Left lung (tissue), 10 donors: Measurements from ENCODE around the gene FARP2. TPM values are rescaled to one million over a fixed set of nuclear protein-coding genes. Genes with fewer than 3 reads are reported as not detected.

ENCODE experiments used
- ATAC-seq: fragments of 200-7000 bp; cut with Tn5 transposase; one replicate; pipeline ENCODE4 v1.9.1; 2020; ENCODE audit warnings: moderate library complexity
- DNase-seq, 4 donors: peaks; one replicate each; pipeline ENCODE4 v3.0.0-alpha.2; 2013 to 2020
- H3K27ac ChIP-seq, 2 donors: fragments of 200-600 bp; sonication (generic) in 1 of 2; one replicate each; pipeline versions ENCODE4 v1.5.0 to v1.8.0; 2020 to 2021
- H3K27me3 ChIP-seq, 2 donors: fragments of 200-600 bp; sonication (generic) in 1 of 2; one replicate each; pipeline versions ENCODE4 v1.5.0 to v1.8.0; 2020 to 2021
- H3K36me3 ChIP-seq, 2 donors: fragments of 200-600 bp; sonication (generic) in 1 of 2; one replicate each; pipeline versions ENCODE4 v1.5.0 to v1.8.0; 2020 to 2021
- H3K4me1 ChIP-seq, 2 donors: fragments of 200-600 bp; one replicate each; pipeline ENCODE4 v1.8.0; 2021
- H3K4me3 ChIP-seq, 2 donors: fragments of 200-600 bp; sonication (generic) in 1 of 2; one replicate each; pipeline versions ENCODE4 v1.5.0 to v1.8.0; 2020 to 2021; ENCODE audit warnings: mild to moderate bottlenecking in 1 of 2
- H3K9me3 ChIP-seq, 2 donors: fragments of 200-600 bp; sonication (generic) in 1 of 2; one replicate each; pipeline versions ENCODE4 v1.5.0 to v1.8.0; 2020 to 2021
- intact Hi-C, 2 donors: fragments of 100-400 bp; cut with DNase I; formaldehyde crosslinking; loops; one replicate each; pipeline versions ENCODE4 v1.11.2 to v1.14.2; 2022
- polyA plus RNA-seq, 6 donors: library from polyadenylated mRNA; unstranded; fragments of 120-200 nt; gene quantifications; one replicate each; pipeline ENCODE4 v1.2.1, GENCODE V29; 2013; ENCODE audit not compliant: insufficient read length in 6 of 6
- total RNA-seq, 2 donors: library from RNA; stranded (reverse); fragmentation: NEBNext Ultra II Directional; extraction: Animal tissue kit (Norgen Biotek cat#: 25700); gene quantifications; one replicate each; pipeline ENCODE4 v1.2.1, GENCODE V29; 2021
- TF ChIP-seq, protein P1 (sequence below), 2 donors: fragments of 200-600 bp; sonication (generic) in 1 of 2; IDR thresholded peaks; one replicate each; pipeline versions ENCODE4 v1.5.0 to v1.8.0; 2021; ENCODE audit warnings: antibody characterized with exemption in 2 of 2
- donor health status: DM: no; HTN: yes; CAD: no.
- donor health status: DM: no; HTN: no; CAD: no.

Gene FARP2
- total and polyA plus RNA-seq, 8 donors: 32.2 to 54.8 (median 49.9) TPM

- no peak overlapping the region for H3K4me3 ChIP-seq
- ATAC-seq (no peak), DNase-seq (no peak)
- intact Hi-C loops: no loop called here
- no peak overlapping the region for H3K27ac ChIP-seq
- no peaks in the 10 kb centered on the region for H3K9me3 ChIP-seq
- TF ChIP-seq, protein P1, sequence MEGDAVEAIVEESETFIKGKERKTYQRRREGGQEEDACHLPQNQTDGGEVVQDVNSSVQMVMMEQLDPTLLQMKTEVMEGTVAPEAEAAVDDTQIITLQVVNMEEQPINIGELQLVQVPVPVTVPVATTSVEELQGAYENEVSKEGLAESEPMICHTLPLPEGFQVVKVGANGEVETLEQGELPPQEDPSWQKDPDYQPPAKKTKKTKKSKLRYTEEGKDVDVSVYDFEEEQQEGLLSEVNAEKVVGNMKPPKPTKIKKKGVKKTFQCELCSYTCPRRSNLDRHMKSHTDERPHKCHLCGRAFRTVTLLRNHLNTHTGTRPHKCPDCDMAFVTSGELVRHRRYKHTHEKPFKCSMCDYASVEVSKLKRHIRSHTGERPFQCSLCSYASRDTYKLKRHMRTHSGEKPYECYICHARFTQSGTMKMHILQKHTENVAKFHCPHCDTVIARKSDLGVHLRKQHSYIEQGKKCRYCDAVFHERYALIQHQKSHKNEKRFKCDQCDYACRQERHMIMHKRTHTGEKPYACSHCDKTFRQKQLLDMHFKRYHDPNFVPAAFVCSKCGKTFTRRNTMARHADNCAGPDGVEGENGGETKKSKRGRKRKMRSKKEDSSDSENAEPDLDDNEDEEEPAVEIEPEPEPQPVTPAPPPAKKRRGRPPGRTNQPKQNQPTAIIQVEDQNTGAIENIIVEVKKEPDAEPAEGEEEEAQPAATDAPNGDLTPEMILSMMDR (IDR thresholded peaks at IDR 0.05): no peak
- no peaks in the 10 kb centered on the region for H3K4me1 ChIP-seq
- H3K27me3 ChIP-seq: no peaks in the 10 kb centered on the region
- peaks cover 0 to 4% of the 10 kb centered on the region in 2 donors for H3K36me3 ChIP-seq
Observed at GRCh38 chr2:241463276-241464135, 107.4 kb downstream of the FARP2 start.

DNA sequence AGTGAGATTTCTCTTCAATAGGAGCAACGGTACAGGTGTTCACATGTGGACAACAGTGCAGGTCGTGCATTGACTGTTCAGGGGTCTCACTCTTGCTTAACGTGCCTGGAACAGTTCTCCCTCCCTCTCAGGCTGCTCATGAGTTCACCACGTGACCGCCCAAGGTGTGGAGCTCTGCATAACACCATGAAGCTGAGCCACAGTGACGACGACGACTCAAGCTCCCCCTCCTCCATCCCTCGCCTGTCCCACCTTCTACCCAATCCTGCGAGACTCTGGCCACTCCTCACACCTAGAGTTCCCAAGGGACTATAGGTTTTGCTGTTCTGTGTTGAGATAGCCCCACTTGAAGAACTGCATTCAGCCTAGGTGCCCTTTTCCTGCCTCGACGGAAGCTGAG, 109.5 kb downstream of the FARP2 start:
- intact Hi-C loops: no loop called here
- no peaks in the 10 kb centered on the region for H3K4me1 ChIP-seq
- no peak for DNase-seq
- H3K27me3 ChIP-seq: no peaks in the 10 kb centered on the region
- no peak for ATAC-seq
- H3K36me3 ChIP-seq: peaks cover 0 to 4% of the 10 kb centered on the region in 2 donors
- H3K9me3 ChIP-seq: no peaks in the 10 kb centered on the region
- no peak overlapping the region for H3K4me3 ChIP-seq
- TF ChIP-seq, protein P1 (IDR thresholded peaks at IDR 0.05): no peak
- H3K27ac ChIP-seq: no peak overlapping the region

DNA sequence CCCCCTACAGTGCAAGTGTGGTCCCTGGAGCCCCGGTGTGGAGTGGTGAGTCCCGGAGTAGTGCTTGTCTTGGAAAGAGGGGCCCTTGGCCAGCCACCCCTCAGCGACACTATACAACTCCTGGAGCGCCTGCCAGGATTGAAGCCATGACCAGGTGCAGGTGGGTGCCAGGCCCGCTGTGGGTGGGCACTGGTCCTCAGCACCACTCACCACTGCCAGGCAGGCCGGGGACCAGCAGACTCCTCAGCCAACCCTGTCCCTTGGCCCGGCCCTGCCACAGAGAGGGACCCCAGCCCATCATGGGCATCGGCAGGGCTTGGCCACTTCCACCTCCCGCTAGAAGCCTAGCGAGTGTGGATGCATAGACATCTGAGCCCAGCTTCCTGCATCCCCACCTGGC, 110.1 kb downstream of the FARP2 start:
- Histone ChIP-seq H3K4me3 (no peak overlapping the region), H3K36me3 (peaks cover 0 to 4% of the 10 kb centered on the region in 2 donors), H3K4me1 (no peaks in the 10 kb centered on the region), H3K27me3 (no peaks in the 10 kb centered on the region), H3K9me3 (no peaks in the 10 kb centered on the region), H3K27ac (no peak overlapping the region)
- intact Hi-C loops: no loop called here
- DNase-seq (no peak), ATAC-seq (no peak)
- TF ChIP-seq, protein P1 (IDR thresholded peaks at IDR 0.05): no peak

GRCh38 chr2:241467777-241468475, 111.8 kb downstream of the FARP2 start:
- Histone ChIP-seq H3K4me1 (no peaks in the 10 kb centered on the region), H3K36me3 (peaks cover 0 to 4% of the 10 kb centered on the region in 2 donors), H3K4me3 (no peak overlapping the region), H3K9me3 (no peaks in the 10 kb centered on the region), H3K27me3 (no peaks in the 10 kb centered on the region), H3K27ac (no peak overlapping the region)
- ATAC-seq (no peak), DNase-seq (no peak)
- intact Hi-C loops: no loop called here
- TF ChIP-seq, protein P1 (IDR thresholded peaks at IDR 0.05): no peak

- intact Hi-C loops: no loop called here
- H3K9me3 ChIP-seq: no peaks in the 10 kb centered on the region
- no peaks in the 10 kb centered on the region for H3K4me1 ChIP-seq
- H3K4me3 ChIP-seq: no peak overlapping the region
- peaks cover 0 to 2% of the 10 kb centered on the region in 2 donors for H3K36me3 ChIP-seq
- TF ChIP-seq, protein P1 (IDR thresholded peaks at IDR 0.05): no peak
- no peaks in the 10 kb centered on the region for H3K27me3 ChIP-seq
- no peak overlapping the region for H3K27ac ChIP-seq
- ATAC-seq: no peak
- DNase-seq: no peak
Observed at GRCh38 chr2:241468476-241468781, 112.3 kb downstream of the FARP2 start.
